Activated CD4-positive, alpha-beta T cell treated with anti-CD3 and anti-CD28 coated beads, Interleukin-2, amount 10 ng/mL, durations not matched to agents 24 days and 14 days (primary cell): ENCODE data around the gene RFWD3. TPM values are rescaled to one million over a fixed set of nuclear protein-coding genes. Genes with fewer than 3 reads are reported as not detected.
"Not testable (repeated sequence)": the region's sequence is repeated elsewhere in the genome, so short reads cannot be mapped to it uniquely, and the experiment has no call there.

ENCODE experiments used
- DNase-seq: peaks from one replicate; pipeline ENCODE4 v3.0.0; 2022
- H3K27ac Mint-ChIP-seq: one replicate; pipeline ENCODE4 v1.8.0; 2022; ENCODE audit warnings: mild to moderate bottlenecking, mixed read lengths
- H3K27me3 Mint-ChIP-seq: one replicate; pipeline ENCODE4 v1.8.0; 2022; ENCODE audit warnings: mixed read lengths
- H3K36me3 Mint-ChIP-seq: one replicate; pipeline ENCODE4 v1.8.0; 2022; ENCODE audit warnings: low read depth, mild to moderate bottlenecking, mixed read lengths
- H3K4me1 Mint-ChIP-seq: one replicate; pipeline ENCODE4 v1.8.0; 2021; ENCODE audit warnings: mixed read lengths
- H3K4me3 Mint-ChIP-seq: one replicate; pipeline ENCODE4 v1.8.0; 2022; ENCODE audit warnings: mild to moderate bottlenecking, moderate library complexity, mixed read lengths
- H3K9me3 Mint-ChIP-seq: one replicate; pipeline ENCODE4 v1.8.0; 2021; ENCODE audit warnings: mixed read lengths
- intact Hi-C: fragments of 100-400 bp; cut with micrococcal nuclease; formaldehyde crosslinking; loops from one replicate; pipeline ENCODE4 v1.15.1; 2023
- total RNA-seq: library from RNA; stranded (reverse); gene quantifications from 2 replicates; pipeline ENCODE4 v1.2.3, GENCODE V29; 2022

RFWD3 gene
- total RNA-seq, 1 donor from 2014 or later = 117 TPM

- H3K4me1 Mint-ChIP-seq = peaks cover 8% of the 10 kb centered on the region
- no peaks in the 10 kb centered on the region for H3K27me3 Mint-ChIP-seq
- no peak overlapping the region for H3K27ac Mint-ChIP-seq
- DNase-seq = no peak
- peaks cover 66% of the 10 kb centered on the region for H3K36me3 Mint-ChIP-seq
- H3K9me3 Mint-ChIP-seq = no peaks in the 10 kb centered on the region
- no peak overlapping the region for H3K4me3 Mint-ChIP-seq
- intact Hi-C loops = no loop called here
Observed at GRCh38 chr16:74691093-74691855, 24.6 kb upstream of the RFWD3 start.

- H3K4me3 Mint-ChIP-seq = no peak overlapping the region
- H3K4me1 Mint-ChIP-seq = peaks cover 3% of the 10 kb centered on the region
- intact Hi-C loops = no loop called here
- H3K27me3 Mint-ChIP-seq = no peaks in the 10 kb centered on the region
- H3K27ac Mint-ChIP-seq = no peak overlapping the region
- H3K36me3 Mint-ChIP-seq = peaks cover 54% of the 10 kb centered on the region
- no peaks in the 10 kb centered on the region for H3K9me3 Mint-ChIP-seq
- no peak for DNase-seq
Observed at GRCh38 chr16:74682556-74682955, 15.9 kb upstream of the RFWD3 start.

GRCh38 chr16:74680681-74681080 lies 14.0 kb upstream of the RFWD3 start:
- Mint-ChIP-seq H3K27ac (no peak overlapping the region), H3K4me1 (peaks cover 3% of the 10 kb centered on the region), H3K27me3 (no peaks in the 10 kb centered on the region), H3K4me3 (no peak overlapping the region), H3K9me3 (no peaks in the 10 kb centered on the region), H3K36me3 (peaks cover 56% of the 10 kb centered on the region)
- no peak for DNase-seq
- intact Hi-C loops = no loop called here

- Mint-ChIP-seq H3K4me3 (no peak overlapping the region), H3K4me1 (peaks cover 3% of the 10 kb centered on the region), H3K36me3 (peaks cover 53% of the 10 kb centered on the region), H3K27ac (peak overlapping the region; percentile 75), H3K9me3 (no peaks in the 10 kb centered on the region), H3K27me3 (no peaks in the 10 kb centered on the region)
- intact Hi-C loops = no loop called here
- DNase-seq = no peak
Observed at GRCh38 chr16:74679983-74680382, 13.3 kb upstream of the RFWD3 start.

- no peaks in the 10 kb centered on the region for H3K4me1 Mint-ChIP-seq
- H3K27ac Mint-ChIP-seq = no peak overlapping the region
- no peak overlapping the region for H3K4me3 Mint-ChIP-seq
- no peak for DNase-seq
- H3K27me3 Mint-ChIP-seq = no peaks in the 10 kb centered on the region
- intact Hi-C loops = no loop called here
- H3K9me3 Mint-ChIP-seq = no peaks in the 10 kb centered on the region
- peaks cover 50% of the 10 kb centered on the region for H3K36me3 Mint-ChIP-seq
Observed at GRCh38 chr16:74677868-74678267, 11.2 kb upstream of the RFWD3 start.

DNA sequence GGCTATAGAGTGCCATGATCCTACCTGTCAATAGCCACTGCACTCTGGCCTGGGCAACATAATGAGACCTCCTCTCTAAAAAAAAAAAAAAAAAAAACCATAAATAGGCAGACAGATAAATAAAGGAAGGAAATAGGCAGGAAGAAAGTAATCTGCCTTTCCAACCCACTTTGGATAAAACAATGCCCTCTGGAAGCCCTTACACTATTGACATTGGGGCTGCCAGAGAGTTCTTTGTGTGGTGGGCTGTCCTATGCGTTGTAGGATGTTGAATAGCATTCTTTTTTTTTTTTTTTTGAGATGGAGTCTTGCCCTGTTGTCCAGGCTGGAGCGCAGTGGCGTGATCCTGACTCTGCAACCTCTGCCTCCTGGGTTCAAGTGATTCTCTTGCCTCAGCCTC lies 7.2 kb upstream of the RFWD3 start:
- no peak overlapping the region for H3K27ac Mint-ChIP-seq
- DNase-seq = no peak
- no peak overlapping the region for H3K4me3 Mint-ChIP-seq
- intact Hi-C loops = no loop called here
- H3K4me1 Mint-ChIP-seq = no peaks in the 10 kb centered on the region
- peaks cover 47% of the 10 kb centered on the region for H3K36me3 Mint-ChIP-seq
- H3K9me3 Mint-ChIP-seq = peaks cover 3% of the 10 kb centered on the region
- no peaks in the 10 kb centered on the region for H3K27me3 Mint-ChIP-seq

GRCh38 chr16:74668877-74669276 lies 2.2 kb upstream of the RFWD3 start:
- intact Hi-C loops = loop anchor here (1.0 to 5.0 kb wide), 2 partner anchors 26 to 42 kb away; no protein-coding TSS in a partner anchor
- not testable (repeated sequence) for H3K4me3 Mint-ChIP-seq

GRCh38 chr16:74667255-74667700 lies 601 bp upstream of the RFWD3 start:
- Mint-ChIP-seq H3K27me3 (no peaks in the 10 kb centered on the region), H3K36me3 (peaks cover 47% of the 10 kb centered on the region)

More at GRCh38 chr16:74668877-74669276, 2.2 kb upstream of the RFWD3 start:
- DNase-seq, H3K27ac Mint-ChIP-seq, H3K9me3 Mint-ChIP-seq, H3K27me3 Mint-ChIP-seq: not testable (repeated sequence)
- Mint-ChIP-seq H3K36me3 (peaks cover 44% of the 10 kb centered on the region), H3K4me1 (peaks cover 23% of the 10 kb centered on the region)

DNA sequence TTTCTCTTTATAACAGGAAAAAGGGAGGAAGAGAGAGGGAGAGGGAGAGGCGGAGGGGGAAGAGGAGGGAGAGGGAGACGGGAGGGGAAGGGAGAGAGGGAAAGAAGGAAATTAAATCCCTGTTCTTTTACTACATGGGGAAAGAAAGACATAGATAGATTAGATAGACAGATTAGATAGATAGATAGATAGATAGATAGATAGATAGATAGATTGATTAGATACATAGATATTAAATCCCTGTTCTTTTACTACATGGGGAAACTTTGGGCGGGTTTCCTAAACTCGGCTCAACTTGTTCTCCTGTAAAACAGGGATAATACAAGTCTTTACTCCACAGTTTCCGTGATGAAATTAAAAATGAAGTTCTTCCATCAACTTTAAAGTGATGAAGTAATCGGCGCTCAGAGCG lies 661 bp downstream of the RFWD3 start:
- intact Hi-C loops = loop anchor here (2.0 to 5.0 kb wide), 3 partner anchors 39 to 369 kb away; partner anchors contain the start of gene PSMD7
- Mint-ChIP-seq H3K27ac (peak overlapping the region; percentile 96), H3K4me3 (peak overlapping the region; percentile 88), H3K4me1 (peaks cover 43% of the 10 kb centered on the region), H3K9me3 (peaks cover 4% of the 10 kb centered on the region), H3K36me3 (peaks cover 47% of the 10 kb centered on the region), H3K27me3 (no peaks in the 10 kb centered on the region)
- no peak for DNase-seq

More at GRCh38 chr16:74667255-74667700, 601 bp upstream of the RFWD3 start:
- Mint-ChIP-seq H3K9me3 (peaks cover 6% of the 10 kb centered on the region), H3K4me3 (peak overlapping the region; percentile 88), H3K27ac (peak overlapping the region; percentile 96), H3K4me1 (peaks cover 37% of the 10 kb centered on the region)
- intact Hi-C loops = loop anchor here (1.0 to 5.0 kb wide), 6 partner anchors 34 to 481 kb away; partner anchors contain the start of genes GLG1, PSMD7 and ZFP1
- DNase-seq = peak; percentile 83

DNA sequence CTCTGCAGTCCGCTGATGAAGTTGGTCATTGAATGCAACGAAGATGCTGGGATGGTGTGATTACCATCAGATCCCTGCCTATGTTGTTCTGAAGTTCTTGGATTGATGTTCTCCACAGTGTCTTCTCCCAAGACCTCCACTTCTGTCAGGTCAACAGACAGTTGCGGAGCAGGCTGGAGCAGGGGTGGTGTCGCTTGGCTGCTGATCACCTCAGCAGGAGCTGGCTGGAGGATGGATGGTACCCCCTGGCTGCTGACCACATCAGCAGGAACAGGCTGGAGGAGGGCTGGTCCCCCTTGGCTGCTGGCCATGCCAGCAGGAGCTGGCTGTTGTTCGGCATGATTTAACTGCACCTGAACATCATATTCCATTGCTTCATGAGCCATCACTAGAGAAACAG lies 5.6 kb downstream of the RFWD3 start:
- no peaks in the 10 kb centered on the region for H3K27me3 Mint-ChIP-seq
- H3K27ac Mint-ChIP-seq = peak overlapping the region; percentile 29
- no peaks in the 10 kb centered on the region for H3K9me3 Mint-ChIP-seq
- peaks cover 74% of the 10 kb centered on the region for H3K36me3 Mint-ChIP-seq
- peak overlapping the region; percentile 9 for H3K4me3 Mint-ChIP-seq
- intact Hi-C loops = no loop called here
- no peak for DNase-seq
- peaks cover 65% of the 10 kb centered on the region for H3K4me1 Mint-ChIP-seq

DNA sequence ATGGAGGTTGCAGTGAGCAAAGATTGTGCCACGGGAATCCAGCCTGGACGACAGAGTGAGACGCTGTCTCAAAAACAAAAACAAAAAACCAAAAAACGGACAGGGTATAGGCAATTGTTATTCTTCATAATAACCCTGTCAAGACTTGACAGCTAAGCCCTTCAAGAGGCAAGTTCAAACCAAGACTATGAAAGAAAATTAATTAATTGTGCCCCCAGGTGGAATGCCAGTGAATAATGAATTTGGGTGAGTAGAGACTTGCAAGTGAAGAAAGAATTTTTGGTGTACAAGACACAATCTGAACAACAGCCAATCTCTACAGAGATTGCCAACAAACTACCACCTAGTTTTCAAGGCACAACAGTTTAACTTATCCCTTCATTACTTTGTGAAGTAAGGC lies 6.3 kb downstream of the RFWD3 start:
- intact Hi-C loops = no loop called here
- Mint-ChIP-seq H3K27ac (no peak overlapping the region), H3K4me1 (peaks cover 69% of the 10 kb centered on the region), H3K36me3 (peaks cover 80% of the 10 kb centered on the region), H3K27me3 (no peaks in the 10 kb centered on the region), H3K4me3 (peak overlapping the region; percentile 9), H3K9me3 (no peaks in the 10 kb centered on the region)
- no peak for DNase-seq

DNA sequence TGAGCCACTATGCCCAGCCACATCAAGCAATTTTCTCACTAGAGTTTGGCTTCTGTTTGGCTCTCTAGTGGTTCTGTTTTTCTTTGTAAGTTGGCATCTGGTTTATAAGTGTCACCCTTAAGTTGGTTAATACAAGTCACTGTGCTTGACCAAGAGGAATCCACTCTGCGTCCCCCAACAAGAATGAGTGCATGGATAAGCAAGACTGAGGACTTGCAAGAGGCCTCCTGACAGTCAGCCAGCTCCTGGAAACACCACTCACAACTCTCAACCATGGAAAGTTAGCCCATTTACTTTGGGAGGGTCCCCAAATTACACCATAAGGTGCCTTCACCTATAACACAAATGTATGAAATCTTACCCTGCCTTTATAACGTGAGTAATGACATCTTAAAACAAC lies 7.6 kb downstream of the RFWD3 start:
- intact Hi-C loops = no loop called here
- Mint-ChIP-seq H3K27ac (no peak overlapping the region), H3K4me1 (peaks cover 69% of the 10 kb centered on the region), H3K4me3 (peak overlapping the region; percentile 9), H3K36me3 (peaks cover 77% of the 10 kb centered on the region), H3K27me3 (no peaks in the 10 kb centered on the region), H3K9me3 (no peaks in the 10 kb centered on the region)
- no peak for DNase-seq

DNA sequence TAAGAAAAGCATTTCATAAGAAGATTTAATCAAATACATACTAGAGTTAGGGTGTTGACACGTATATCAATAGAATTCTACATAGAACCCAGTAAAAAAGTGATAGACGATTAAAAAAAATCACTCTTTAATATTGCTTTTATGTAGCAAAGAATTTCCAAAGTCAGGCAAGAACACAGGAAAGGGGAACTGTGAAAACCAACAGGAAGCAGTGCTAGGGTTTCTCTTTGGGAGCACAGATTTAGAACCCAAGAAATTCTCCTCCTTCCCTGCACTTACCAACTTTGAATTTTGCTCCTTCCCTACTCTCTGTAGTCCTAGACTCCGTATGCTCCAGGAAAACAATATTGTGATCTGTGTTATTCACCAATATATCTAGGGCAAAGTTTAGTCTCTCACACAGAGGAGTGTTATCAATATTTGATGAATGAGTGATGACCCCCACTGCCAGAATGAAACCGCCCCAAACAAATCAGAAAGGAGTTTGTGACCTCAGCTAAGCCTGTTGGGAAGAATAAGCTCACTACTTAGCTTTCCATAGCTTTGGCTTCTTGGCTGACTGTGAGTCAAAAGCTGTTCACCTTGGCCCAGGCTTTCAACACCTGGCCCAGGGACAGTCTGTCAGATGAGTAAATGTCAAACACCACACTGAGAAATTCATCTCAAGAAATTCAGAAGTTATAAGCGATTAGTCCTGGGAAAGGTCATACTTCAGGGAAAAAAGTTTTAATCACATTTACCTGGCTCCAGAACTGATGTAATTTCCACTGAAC lies 8.6 kb downstream of the RFWD3 start:
- no peak for DNase-seq
- Mint-ChIP-seq H3K36me3 (peaks cover 71% of the 10 kb centered on the region), H3K27me3 (no peaks in the 10 kb centered on the region), H3K9me3 (no peaks in the 10 kb centered on the region), H3K4me3 (peak overlapping the region; percentile 34), H3K4me1 (peaks cover 62% of the 10 kb centered on the region), H3K27ac (peak overlapping the region; percentile 53)
- intact Hi-C loops = no loop called here

- H3K36me3 Mint-ChIP-seq = peaks cover 58% of the 10 kb centered on the region
- peaks cover 43% of the 10 kb centered on the region for H3K4me1 Mint-ChIP-seq
- no peaks in the 10 kb centered on the region for H3K27me3 Mint-ChIP-seq
- intact Hi-C loops = no loop called here
- H3K9me3 Mint-ChIP-seq = no peaks in the 10 kb centered on the region
- no peak overlapping the region for H3K27ac Mint-ChIP-seq
- H3K4me3 Mint-ChIP-seq = no peak overlapping the region
- no peak for DNase-seq
Observed at GRCh38 chr16:74654536-74655050, 12.1 kb downstream of the RFWD3 start.
